Activated CD8-positive, alpha-beta memory T cell treated with anti-CD3 and anti-CD28 coated beads, Interleukin-2, amount 50 U/mL, for 4 hours (primary cell): ENCODE measurements around the gene DIAPH3.

ENCODE experiments used
- DNase-seq: peaks from one replicate; pipeline ENCODE4 v3.0.0-alpha.2; 2020

DIAPH3 gene

GRCh38 chr13:60155978-60156377, 7.8 kb downstream of the DIAPH3 start:
- no peak for DNase-seq

GRCh38 chr13:60152904-60153303, 10.8 kb downstream of the DIAPH3 start:
- no peak for DNase-seq

DNA sequence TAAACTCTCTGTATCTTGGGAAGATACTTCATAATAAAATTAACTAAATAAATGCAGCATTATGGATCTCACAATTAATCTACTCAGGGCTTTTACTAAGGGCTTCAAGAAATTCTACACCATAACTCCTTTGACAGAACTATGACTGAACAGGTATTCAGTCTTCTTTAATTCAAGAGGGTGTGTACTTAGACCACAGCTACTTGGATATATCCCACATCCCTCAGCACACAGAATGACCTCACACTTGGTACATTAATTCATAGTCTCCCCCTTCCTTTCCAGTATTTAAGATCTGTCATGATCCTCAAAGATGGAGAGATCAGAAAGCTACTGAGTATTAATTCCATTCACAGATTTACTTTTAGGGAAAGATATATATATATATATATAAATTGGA, 11.6 kb downstream of the DIAPH3 start:
- DNase-seq, result no peak

- DNase-seq, result no peak
Measured at GRCh38 chr13:60150538-60150937, 13.2 kb downstream of the DIAPH3 start.

- no peak for DNase-seq
Measured at GRCh38 chr13:60148918-60149317, 14.8 kb downstream of the DIAPH3 start.

GRCh38 chr13:60147361-60147760, 16.4 kb downstream of the DIAPH3 start:
- no peak for DNase-seq

DNA sequence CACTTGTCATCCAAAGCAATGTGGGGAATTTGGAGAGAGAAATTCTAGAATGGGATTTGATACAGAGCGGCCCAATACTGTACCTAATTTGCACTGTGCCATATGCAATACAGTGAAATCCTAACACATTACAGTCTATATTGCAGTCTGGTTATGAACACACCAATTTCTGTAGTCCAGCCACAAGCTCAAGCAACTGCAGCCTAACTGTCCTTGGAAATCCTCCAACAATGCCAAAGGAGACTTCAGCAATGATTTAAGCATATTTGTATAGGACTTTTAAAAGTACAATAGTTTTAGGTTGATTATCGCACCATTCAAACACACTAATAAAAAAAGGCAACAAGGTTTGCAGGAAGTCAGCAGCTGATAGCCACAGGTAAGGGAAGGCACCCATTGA, 17.3 kb downstream of the DIAPH3 start:
- DNase-seq, result no peak

DNA sequence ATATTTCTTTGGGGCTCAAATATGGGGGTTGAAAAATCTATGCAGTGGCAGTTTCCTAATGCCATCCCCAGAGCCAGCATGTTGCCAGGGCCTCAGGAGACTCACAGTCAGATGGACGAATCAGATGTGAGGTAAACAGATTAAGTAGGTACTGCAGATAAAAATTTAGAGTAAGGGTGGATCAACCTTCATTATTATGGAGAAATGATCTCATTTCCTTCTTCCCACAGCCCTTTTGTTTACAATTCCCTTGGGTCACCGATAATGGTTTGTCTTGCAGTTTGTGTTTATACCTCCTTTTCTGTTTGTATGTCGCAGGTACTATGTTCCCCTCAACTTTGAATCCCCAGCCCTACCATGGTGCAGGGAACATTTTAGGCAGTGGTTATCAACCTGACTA, 20.0 kb downstream of the DIAPH3 start:
- no peak for DNase-seq

DNA sequence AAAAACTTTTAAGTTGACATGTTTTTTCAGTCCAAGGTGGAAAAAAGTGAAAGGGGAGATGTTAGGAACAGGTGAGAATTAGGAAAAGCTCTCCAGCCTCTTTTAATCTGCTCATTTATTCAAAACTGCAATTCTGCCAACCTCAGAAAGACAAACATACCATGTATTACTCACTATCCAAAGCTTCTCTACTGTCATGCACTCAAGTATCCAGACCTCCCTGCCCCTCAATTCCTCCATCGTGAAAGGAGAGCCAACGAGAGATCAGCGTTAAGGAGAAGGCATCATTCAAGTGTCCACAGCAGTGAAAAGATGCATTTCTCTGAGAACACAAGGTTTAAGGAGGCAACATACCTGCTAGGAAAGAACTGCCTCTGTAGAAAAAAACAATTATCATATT, 24.5 kb downstream of the DIAPH3 start:
- no peak for DNase-seq

GRCh38 chr13:60138674-60139073, 25.1 kb downstream of the DIAPH3 start:
- no peak for DNase-seq

- DNase-seq, result no peak
Measured at GRCh38 chr13:60137911-60138560, 25.7 kb downstream of the DIAPH3 start.

DNA sequence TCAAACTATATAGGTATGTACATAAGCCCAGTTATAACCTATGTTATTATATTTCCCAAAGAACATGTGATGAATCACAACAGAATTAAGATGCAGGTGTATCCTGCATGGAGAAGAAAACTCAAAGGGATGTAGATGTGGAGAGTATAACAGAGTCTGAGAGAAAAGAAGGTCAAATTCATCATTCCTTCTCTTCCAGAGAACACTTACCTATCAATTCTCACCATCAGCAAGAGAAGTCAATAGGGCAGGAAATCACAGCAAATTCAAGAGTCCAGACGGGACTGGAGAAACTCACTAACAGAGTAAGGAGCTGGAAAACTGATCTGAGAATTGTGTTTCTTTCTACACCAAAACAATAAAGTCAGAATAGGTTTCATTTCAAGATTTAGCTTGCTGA, 28.4 kb downstream of the DIAPH3 start:
- no peak for DNase-seq

GRCh38 chr13:60134376-60134775, 29.4 kb downstream of the DIAPH3 start:
- DNase-seq, result no peak

DNA sequence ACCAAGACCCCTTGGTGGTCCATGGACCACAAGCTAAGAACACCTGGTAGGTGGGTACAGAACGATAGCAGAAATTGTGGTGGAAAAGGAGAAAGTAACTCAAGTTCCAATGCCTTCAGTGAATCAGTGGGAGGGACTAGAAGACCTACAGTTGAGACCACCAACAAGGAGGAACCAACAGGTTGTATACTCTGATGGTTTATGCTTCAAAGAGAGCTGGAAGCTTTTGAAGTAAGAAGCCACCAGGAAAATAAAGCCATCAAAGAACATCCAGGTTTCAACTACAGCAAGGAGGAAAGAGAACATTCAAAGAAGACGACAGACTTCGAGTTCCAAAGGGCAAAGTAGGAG, 42.4 kb downstream of the DIAPH3 start:
- DNase-seq, result no peak

DNA sequence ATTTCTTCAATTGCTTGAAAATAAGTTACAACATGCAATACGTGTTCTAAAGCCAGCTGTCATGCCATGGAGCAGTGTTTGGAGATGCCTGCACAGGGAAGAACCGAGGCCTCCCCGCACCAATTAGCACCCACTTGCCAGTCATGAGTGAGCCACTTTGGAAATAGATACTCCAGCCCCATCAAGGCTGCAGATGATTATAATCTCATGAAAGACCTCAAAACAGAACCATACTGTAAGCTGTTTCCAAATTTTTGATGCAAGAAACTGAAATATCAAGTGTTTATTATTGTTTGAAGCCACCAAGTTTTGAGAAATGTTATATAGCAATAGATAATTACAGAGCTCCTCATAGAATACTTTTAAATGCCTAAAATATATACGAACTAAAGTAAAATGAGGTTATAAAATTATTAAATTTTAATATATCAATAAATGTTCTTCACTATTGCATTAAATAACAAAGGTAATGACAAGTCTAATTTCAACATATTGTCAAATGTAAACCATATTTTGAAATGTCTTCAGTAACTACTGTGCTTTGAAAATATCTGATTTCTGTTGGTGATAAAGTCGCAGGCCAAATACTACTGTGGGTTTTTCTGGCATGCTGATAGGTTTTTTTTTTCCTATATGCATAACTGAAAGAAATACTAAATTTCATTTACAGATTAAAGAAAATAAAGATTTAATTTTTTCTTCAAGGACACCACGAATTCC, 43.0 kb downstream of the DIAPH3 start:
- no peak for DNase-seq

DNA sequence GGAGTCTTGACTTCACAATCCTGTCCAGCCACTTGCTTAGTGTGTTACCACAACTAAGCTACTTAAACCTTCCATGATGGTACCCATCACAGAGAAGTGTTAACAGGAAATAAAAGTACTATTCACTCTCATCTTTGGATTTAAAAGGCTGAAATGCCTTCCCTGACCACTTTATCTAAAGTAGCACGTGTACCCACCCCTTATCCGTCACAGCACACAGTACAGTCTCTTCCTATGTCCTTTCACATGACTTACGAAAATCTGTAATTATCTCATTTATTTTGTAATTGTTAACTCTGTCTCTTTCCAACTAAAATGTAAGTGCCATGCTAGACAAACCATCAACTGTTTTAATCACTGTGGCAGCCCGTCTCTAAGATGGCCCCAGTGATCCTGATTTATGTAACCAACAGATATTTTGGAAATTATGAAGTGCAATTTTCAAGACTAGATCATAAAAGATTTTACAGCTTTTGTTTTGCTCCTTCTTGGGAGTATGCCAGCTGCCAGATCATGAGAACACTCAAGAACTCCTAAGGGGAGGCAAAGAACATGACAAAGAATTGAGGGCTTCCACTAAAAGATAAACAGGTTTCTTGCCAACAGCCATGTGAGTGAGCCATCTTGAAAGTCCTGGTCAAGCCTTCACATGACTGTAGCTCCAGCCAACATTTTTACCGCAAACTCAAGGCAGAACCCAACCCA, 44.9 kb downstream of the DIAPH3 start:
- DNase-seq, result no peak

DNA sequence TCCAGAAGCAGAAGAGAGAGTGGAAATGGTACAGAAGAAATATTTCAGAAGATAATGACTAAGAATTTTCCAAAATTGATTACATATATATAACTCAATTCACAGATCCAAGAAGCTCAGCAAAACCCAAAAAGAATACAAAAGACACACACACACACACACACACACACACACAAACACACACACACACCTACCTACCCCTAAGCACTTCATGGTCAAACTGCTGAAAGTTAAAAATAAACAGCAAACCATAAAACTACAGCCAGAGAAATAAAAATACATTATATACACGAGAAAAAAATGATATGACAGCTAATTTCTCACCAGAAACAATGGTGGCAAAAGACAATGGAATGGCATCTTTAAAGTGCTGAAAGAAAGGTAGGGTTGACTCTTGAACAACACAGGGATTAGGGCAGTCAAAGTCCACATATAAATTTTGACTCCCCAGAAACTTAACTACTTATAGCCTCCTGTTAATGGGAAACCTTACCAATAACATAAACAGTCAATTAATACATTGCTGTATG, 49.2 kb downstream of the DIAPH3 start:
- DNase-seq, result no peak

- DNase-seq, result no peak
Measured at GRCh38 chr13:60112771-60113170, 51.0 kb downstream of the DIAPH3 start.

DNA sequence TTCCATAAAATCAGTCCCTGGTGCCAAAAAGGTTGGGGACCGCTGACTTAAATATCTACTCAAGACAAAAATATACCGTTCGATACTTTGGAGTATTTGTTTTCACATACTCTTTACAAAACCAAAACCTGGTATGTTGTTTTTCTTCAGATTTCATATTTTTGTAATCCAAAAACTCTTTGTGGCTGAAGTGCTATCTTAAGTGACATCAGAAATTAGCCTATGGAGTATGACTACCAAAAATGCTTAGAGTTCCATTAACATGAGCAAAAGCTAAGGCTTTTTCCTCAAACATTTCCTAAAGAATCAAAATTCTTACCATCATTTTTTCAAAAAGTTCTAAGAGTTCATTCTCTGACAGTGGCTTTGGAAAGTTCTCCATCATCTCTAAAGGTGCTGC, 52.0 kb downstream of the DIAPH3 start:
- no peak for DNase-seq

DNA sequence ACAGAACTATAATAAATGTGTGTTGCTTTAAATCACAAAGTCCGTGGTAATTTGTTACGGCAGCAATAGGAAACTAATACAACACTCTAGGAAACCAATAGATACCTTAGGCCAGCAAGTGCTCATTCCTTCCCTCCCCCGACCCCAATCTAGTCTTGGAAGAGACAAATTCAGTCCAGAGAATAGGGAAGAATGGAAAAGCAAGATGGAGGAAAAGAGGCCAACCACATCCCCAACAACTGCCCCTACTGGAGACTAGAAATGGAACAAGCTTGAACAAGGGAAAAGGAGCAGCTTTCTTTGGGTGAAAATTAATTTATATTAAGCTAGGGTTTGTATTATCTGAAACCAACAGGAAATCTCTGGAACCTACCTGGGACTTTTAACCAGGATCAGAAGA, 54.4 kb downstream of the DIAPH3 start:
- DNase-seq, result no peak

- DNase-seq, result no peak
Measured at GRCh38 chr13:60108589-60108988, 55.1 kb downstream of the DIAPH3 start.

DNA sequence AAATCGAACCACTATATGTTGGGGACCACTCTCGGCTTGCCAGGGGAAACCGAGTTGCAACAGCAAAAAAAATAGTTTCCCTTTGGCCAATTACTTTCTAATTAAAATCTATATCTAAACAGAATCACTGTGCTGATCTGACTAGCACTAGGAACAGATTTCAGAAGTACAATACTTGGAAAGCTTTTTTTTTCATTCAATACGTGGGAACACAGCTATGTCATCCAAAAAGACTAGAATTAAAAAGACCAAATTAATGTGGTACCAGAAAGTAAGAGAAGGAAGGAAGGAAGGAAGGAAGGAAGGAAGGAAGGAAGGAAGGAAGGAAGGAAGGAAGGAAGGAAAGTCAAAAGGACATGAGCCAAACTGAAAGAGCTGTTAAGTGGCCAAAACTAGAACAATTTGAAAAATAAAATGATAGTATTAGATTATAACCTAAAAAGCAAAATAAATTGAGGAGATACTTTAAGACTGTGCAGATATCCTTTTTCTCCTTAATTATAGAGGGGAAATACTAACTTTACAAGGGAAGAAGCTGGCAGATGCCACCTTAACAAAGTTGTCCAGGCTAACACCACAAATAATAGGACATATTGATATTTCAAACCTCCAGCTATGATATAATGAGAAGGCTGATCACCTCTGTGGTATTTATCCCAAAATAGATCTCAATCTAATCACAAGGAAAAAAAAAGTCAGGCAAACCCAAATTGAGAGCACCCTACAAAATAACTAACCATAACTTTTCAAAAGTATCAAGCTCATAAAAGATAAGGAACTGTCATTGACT, 63.9 kb downstream of the DIAPH3 start:
- no peak for DNase-seq

DNA sequence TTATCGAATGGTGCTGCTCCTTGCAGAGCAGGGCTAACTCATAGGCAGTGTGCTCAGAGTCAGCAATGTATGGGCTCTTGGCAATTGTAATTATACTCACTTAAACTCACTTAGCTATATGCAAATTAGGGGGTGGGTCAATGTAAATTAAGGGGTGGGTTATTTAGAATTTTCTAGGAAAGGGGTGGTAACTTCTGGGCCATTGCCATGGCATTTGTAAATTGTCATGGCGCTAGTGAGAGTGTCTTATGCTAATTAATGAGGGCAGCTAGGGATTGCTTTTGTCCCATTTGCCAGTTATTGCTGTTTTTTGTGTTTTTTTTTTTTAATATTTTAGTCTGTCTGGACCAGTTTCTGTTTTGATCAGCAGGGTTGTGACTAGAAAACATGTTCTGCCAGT, 68.4 kb downstream of the DIAPH3 start:
- DNase-seq, result no peak
